Measurements from ENCODE around the gene MRTFB. TPM values are rescaled to one million over a fixed set of nuclear protein-coding genes. Genes with fewer than 3 reads are reported as not detected.

MRTFB gene
- total and polyA plus RNA-seq, 2 of the 13 experiments (the other 11 are each of a cell fraction or from before 2014, with no cell fraction given): 11.4 to 14.0 TPM

DNA sequence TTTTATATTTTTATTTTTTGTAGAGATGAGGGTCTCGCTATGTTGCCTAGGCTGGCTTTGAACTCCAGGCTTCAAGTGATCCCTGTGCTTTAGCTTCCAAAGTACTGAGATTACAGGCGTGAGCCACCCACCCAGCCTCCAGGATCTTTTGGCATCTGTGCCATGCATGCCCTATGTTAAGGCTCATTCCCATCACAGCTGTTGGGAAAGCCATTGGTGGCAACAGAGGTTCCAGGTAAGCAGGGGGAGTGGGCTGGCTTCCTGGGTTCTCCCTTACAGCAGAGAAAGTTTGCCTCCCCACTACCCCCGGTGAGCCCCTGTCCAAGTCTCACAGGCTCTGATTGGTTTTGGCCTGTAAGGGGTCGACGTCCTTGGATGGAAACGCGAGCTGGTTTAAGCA is 8.9 kb upstream of the MRTFB start:
- Histone ChIP-seq H4K20me1 (ENCODE audit: insufficient read depth, low read length) (no peaks in the 10 kb centered on the region), H3K4me3 (replicated peaks in 1 of 3; ENCODE audit: insufficient read depth in 1 of 3, low read depth in 2 of 3, low read length in 3 of 3) (no peak overlapping the region), H3K9me3 (ENCODE audit: low read length) (no peaks in the 10 kb centered on the region), H3K4me2 (ENCODE audit: low read depth, low read length) (no peak overlapping the region), H3K4me1 (ENCODE audit: insufficient read depth, low read length) (peaks cover 14% of the 10 kb centered on the region), H3K36me3 (replicated peaks in 1 of 2; ENCODE audit: control insufficient read depth in 1 of 2, insufficient read depth in 2 of 2, low read length in 2 of 2) (no peaks in the 10 kb centered on the region), H3K79me2 (ENCODE audit: insufficient read depth, low read length) (no peaks in the 10 kb centered on the region), H3K27ac (ENCODE audit: extremely low read length, insufficient read depth, low read length) (no peak overlapping the region), H2AFZ (ENCODE audit: low read length) (no peak overlapping the region), H3K27me3 (ENCODE audit: control insufficient read depth in 1 of 2, insufficient read depth in 2 of 2, low read length in 2 of 2) (0 out of 5 replicates have a peak, but pooled peaks cover 3 to 8% of the 10 kb centered on the region in 2 experiments), H3K9ac (ENCODE audit: insufficient read depth, low read depth, low read length) (no peak overlapping the region)
- no TSS peak for BruUV-seq (replicated peaks)
- TF ChIP-seq, protein P1, sequence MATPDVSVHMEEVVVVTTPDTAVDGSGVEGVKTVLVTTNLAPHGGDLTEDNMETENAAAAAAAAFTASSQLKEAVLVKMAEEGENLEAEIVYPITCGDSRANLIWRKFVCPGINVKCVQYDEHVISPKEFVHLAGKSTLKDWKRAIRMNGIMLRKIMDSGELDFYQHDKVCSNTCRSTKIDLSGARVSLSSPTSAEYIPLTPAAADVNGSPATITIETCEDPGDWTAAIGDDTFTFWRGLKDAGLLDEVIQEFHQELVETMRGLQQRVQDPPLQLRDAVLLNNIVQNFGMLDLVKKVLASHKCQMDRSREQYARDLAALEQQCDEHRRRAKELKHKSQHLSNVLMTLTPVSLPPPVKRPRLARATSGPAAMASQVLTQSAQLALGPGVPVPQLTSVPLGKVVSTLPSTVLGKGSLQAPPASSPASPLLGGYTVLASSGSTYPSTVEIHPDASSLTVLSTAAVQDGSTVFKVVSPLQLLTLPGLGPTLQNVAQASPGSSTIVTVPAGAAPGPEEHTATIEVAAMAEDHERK (CRISPR knock-in tag; IDR thresholded peaks at IDR 0.05; ENCODE audit: low read depth): no peak
- no peak for TF ChIP-seq ZNF432 (CRISPR knock-in tag; IDR thresholded peaks at IDR 0.05; ENCODE audit: borderline replicate concordance)
- TF ChIP-seq TCF12 (IDR thresholded peaks at IDR 0.05): no peak
- no peak for TF ChIP-seq TCF12 (CRISPR knock-in tag; IDR thresholded peaks at IDR 0.05)
- no peak for TF ChIP-seq MXI1 (IDR thresholded peaks at IDR 0.05; ENCODE audit: borderline replicate concordance, low read depth, low read length)
- TF ChIP-seq ZNF3 (CRISPR knock-in tag; IDR thresholded peaks at IDR 0.05): no peak
- no peak for TF ChIP-seq MAFG (CRISPR knock-in tag; IDR thresholded peaks at IDR 0.05)
- TF ChIP-seq ARNT2 (CRISPR knock-in tag; IDR thresholded peaks at IDR 0.05; ENCODE audit: low read depth): no peak
- no peak for TF ChIP-seq RBAK (CRISPR knock-in tag; IDR thresholded peaks at IDR 0.05)
- TF ChIP-seq KLF12 (CRISPR knock-in tag; IDR thresholded peaks at IDR 0.05; ENCODE audit: borderline replicate concordance): no peak
- TF ChIP-seq GATAD2A (CRISPR knock-in tag; IDR thresholded peaks at IDR 0.05): no peak
- no peak for TF ChIP-seq FOXK1 (CRISPR knock-in tag; IDR thresholded peaks at IDR 0.05; ENCODE audit: borderline replicate concordance, low read depth)
- TF ChIP-seq, protein P2, sequence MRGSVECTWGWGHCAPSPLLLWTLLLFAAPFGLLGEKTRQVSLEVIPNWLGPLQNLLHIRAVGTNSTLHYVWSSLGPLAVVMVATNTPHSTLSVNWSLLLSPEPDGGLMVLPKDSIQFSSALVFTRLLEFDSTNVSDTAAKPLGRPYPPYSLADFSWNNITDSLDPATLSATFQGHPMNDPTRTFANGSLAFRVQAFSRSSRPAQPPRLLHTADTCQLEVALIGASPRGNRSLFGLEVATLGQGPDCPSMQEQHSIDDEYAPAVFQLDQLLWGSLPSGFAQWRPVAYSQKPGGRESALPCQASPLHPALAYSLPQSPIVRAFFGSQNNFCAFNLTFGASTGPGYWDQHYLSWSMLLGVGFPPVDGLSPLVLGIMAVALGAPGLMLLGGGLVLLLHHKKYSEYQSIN (CRISPR knock-in tag; IDR thresholded peaks at IDR 0.05; ENCODE audit: borderline replicate concordance): no peak
- no peak for TF ChIP-seq MZF1 (CRISPR knock-in tag; IDR thresholded peaks at IDR 0.05; ENCODE audit: borderline replicate concordance)
- no peak for TF ChIP-seq ZNF441 (CRISPR knock-in tag; IDR thresholded peaks at IDR 0.05; ENCODE audit: borderline replicate concordance)
- TF ChIP-seq, protein P3, sequence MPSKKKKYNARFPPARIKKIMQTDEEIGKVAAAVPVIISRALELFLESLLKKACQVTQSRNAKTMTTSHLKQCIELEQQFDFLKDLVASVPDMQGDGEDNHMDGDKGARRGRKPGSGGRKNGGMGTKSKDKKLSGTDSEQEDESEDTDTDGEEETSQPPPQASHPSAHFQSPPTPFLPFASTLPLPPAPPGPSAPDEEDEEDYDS (CRISPR knock-in tag; IDR thresholded peaks at IDR 0.05): no peak
- TF ChIP-seq SPEN (CRISPR knock-in tag; IDR thresholded peaks at IDR 0.05; ENCODE audit: low read depth): no peak
- TF ChIP-seq, protein P4, sequence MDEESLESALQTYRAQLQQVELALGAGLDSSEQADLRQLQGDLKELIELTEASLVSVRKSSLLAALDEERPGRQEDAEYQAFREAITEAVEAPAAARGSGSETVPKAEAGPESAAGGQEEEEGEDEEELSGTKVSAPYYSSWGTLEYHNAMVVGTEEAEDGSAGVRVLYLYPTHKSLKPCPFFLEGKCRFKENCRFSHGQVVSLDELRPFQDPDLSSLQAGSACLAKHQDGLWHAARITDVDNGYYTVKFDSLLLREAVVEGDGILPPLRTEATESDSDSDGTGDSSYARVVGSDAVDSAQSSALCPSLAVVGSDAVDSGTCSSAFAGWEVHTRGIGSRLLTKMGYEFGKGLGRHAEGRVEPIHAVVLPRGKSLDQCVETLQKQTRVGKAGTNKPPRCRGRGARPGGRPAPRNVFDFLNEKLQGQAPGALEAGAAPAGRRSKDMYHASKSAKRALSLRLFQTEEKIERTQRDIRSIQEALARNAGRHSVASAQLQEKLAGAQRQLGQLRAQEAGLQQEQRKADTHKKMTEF (CRISPR knock-in tag; IDR thresholded peaks at IDR 0.05): no peak
- intact Hi-C loops (cut with micrococcal nuclease; ENCODE audit: unreplicated experiment) (no loop called here), in situ Hi-C loops (cut with HindIII; ENCODE audit: extremely low pct_ligation_motif_present, low pct_unique_long_range_greater_than_20kb) (no loop called here)
- WGBS (ENCODE audit: low lambda C conversion rate): 74% methylated on average over 7 of the region's 7 CpGs
- ChIA-PET CTCF (ENCODE audit: low intra/inter-chr PET ratio, low total read pairs) (no interaction called here), POLR2A (interaction anchor here (0.6 to 1.1 kb wide), 2 partner anchors 8 to 143 kb away, joined by 3 to 4 read pairs; partner anchors contain the start of gene ERCC4)
- no peak for FAIRE-seq
- no peak for ATAC-seq
- DNase-seq (ENCODE audit: low spot score): no peak

Data from HepG2 (cell line).